Vagina (tissue), 2 donors: ENCODE measurements around the gene DUSP8.

Experiments
- CTCF ChIP-seq, 3 experiments: fragments of 450-650 bp in 2 of 3; fragments of 200-600 bp in 1 of 3; sonication (generic) in 1 of 3; IDR thresholded peaks; one replicate each; pipeline ENCODE4 v1.5.1; 2017 to 2019; ENCODE audit warnings: antibody characterized with exemption in 3 of 3, mild to moderate bottlenecking in 2 of 3, moderate library complexity in 2 of 3
- POLR2A ChIP-seq, 2 donors: fragments of 450-650 bp; IDR thresholded peaks; one replicate each; pipeline ENCODE4 v1.6.1; 2017; ENCODE audit warnings: antibody characterized with exemption in 2 of 2, mild to moderate bottlenecking in 2 of 2, moderate library complexity in 2 of 2

GRCh38 chr11:1518301-1518700 is 53.8 kb downstream of the DUSP8 start:
- TF ChIP-seq CTCF (IDR thresholded peaks at IDR 0.05) (no peak), POLR2A (IDR thresholded peaks at IDR 0.05) (no peak)
